ENCODE measurements around the gene CR1. TPM values are rescaled to one million over a fixed set of nuclear protein-coding genes. Genes with fewer than 3 reads are reported as not detected.
"Not testable (repeated sequence)": the region's sequence is repeated elsewhere in the genome, so short reads cannot be mapped to it uniquely, and the experiment has no call there.

CR1 gene
- total RNA-seq, 1 donor from 2014 or later, result not detected

GRCh38 chr1:207575381-207575780 is 79.4 kb downstream of the CR1 start:
- H3K36me3 Mint-ChIP-seq (ENCODE audit: low read depth); H3K4me3 Mint-ChIP-seq; H3K27ac Mint-ChIP-seq; H3K9me3 Mint-ChIP-seq; DNase-seq (ENCODE audit: low spot score); intact Hi-C loops (cut with micrococcal nuclease): not testable (repeated sequence)
- Mint-ChIP-seq H3K27me3 (ENCODE audit: insufficient read depth) (peaks cover 26% of the 10 kb centered on the region), H3K4me1 (ENCODE audit: low read depth) (peaks cover 18% of the 10 kb centered on the region)

GRCh38 chr1:207578796-207579435 is 83.0 kb downstream of the CR1 start:
- Mint-ChIP-seq H3K27me3 (ENCODE audit: insufficient read depth) (peaks cover 28% of the 10 kb centered on the region), H3K27ac (no peak overlapping the region), H3K4me3 (no peak overlapping the region), H3K36me3 (ENCODE audit: low read depth) (no peaks in the 10 kb centered on the region), H3K4me1 (ENCODE audit: low read depth) (peaks cover 9% of the 10 kb centered on the region), H3K9me3 (no peaks in the 10 kb centered on the region)
- intact Hi-C loops (cut with micrococcal nuclease), result no loop called here
- DNase-seq (ENCODE audit: low spot score), result no peak

- no peaks in the 10 kb centered on the region for H3K9me3 Mint-ChIP-seq
- H3K27me3 Mint-ChIP-seq (ENCODE audit: insufficient read depth), result peaks cover 23% of the 10 kb centered on the region
- no peak overlapping the region for H3K27ac Mint-ChIP-seq
- H3K4me3 Mint-ChIP-seq, result no peak overlapping the region
- peaks cover 9% of the 10 kb centered on the region for H3K4me1 Mint-ChIP-seq (ENCODE audit: low read depth)
- no peaks in the 10 kb centered on the region for H3K36me3 Mint-ChIP-seq (ENCODE audit: low read depth)
- DNase-seq (ENCODE audit: low spot score), result peak; percentile 29
- intact Hi-C loops (cut with micrococcal nuclease), result no loop called here
Observed at GRCh38 chr1:207579436-207579799, 83.5 kb downstream of the CR1 start.

- H3K27me3 Mint-ChIP-seq (ENCODE audit: insufficient read depth), result peaks cover 22% of the 10 kb centered on the region
- no peaks in the 10 kb centered on the region for H3K9me3 Mint-ChIP-seq
- no peak overlapping the region for H3K27ac Mint-ChIP-seq
- intact Hi-C loops (cut with micrococcal nuclease), result no loop called here
- H3K4me3 Mint-ChIP-seq, result no peak overlapping the region
- no peak for DNase-seq (ENCODE audit: low spot score)
- no peaks in the 10 kb centered on the region for H3K36me3 Mint-ChIP-seq (ENCODE audit: low read depth)
- peaks cover 9% of the 10 kb centered on the region for H3K4me1 Mint-ChIP-seq (ENCODE audit: low read depth)
Observed at GRCh38 chr1:207581496-207582153, 85.7 kb downstream of the CR1 start.

DNA sequence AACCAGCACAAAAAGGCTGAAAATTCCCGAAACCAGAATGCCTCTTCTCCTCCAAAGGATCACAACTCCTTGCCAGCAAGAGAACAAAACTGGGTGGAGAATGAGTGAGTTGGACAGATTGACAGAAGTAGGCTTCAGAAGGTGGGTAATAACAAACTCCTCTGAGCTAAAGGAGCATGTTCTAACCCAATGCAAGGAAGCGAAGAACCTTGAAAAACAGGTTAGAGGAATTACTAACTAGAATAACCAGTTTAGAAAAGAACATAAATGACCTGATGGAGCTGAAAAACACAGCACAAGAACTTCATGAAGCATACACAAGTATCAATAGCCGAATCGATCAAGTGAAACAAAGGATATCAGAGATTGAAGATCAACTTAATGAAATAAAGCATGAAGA is 93.5 kb downstream of the CR1 start:
- intact Hi-C loops (cut with micrococcal nuclease); H3K4me3 Mint-ChIP-seq; H3K36me3 Mint-ChIP-seq (ENCODE audit: low read depth); H3K27ac Mint-ChIP-seq; H3K9me3 Mint-ChIP-seq; DNase-seq (ENCODE audit: low spot score); H3K4me1 Mint-ChIP-seq (ENCODE audit: low read depth): not testable (repeated sequence)
- H3K27me3 Mint-ChIP-seq (ENCODE audit: insufficient read depth), result peaks cover 25% of the 10 kb centered on the region

DNA sequence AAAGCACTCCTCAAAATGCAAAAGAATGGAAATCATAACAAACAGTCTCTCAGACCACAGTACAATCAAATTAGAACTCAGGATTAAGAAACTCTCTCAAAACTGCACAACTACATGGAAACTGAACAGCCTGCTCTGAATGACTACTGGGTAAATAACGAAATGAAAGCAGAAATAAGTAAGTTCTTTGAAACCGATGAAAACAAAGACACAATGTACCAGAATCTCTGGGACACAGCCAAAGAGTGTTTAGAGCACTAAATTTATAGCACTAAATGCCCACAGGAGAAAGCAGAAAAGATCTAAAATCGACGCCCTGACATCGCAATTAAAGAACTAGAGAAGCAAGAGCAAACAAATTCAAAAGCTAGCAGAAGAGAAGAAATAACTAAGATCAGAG is 95.2 kb downstream of the CR1 start:
- H3K4me3 Mint-ChIP-seq; intact Hi-C loops (cut with micrococcal nuclease); H3K9me3 Mint-ChIP-seq; DNase-seq (ENCODE audit: low spot score); H3K4me1 Mint-ChIP-seq (ENCODE audit: low read depth); H3K36me3 Mint-ChIP-seq (ENCODE audit: low read depth); H3K27ac Mint-ChIP-seq: not testable (repeated sequence)
- peaks cover 31% of the 10 kb centered on the region for H3K27me3 Mint-ChIP-seq (ENCODE audit: insufficient read depth)

DNA sequence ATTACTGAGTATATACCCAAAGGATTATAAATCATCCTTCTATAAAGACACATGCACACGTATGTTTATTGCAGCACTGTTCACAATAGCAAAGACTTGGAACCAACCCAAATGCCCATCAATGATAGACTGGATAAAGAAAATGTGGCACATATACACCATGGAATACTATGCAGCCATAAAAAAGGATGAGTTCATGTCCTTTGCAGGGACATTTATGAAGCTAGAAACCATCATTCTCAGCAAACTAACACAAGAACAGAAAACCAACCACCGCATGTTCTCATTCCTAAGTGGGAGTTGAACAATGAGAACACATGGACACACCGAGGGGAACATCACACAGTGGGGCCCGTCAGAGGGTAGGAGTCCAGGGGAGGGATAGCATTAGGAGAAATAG is 98.1 kb downstream of the CR1 start:
- intact Hi-C loops (cut with micrococcal nuclease); H3K4me1 Mint-ChIP-seq (ENCODE audit: low read depth); H3K4me3 Mint-ChIP-seq; H3K27ac Mint-ChIP-seq; H3K9me3 Mint-ChIP-seq; DNase-seq (ENCODE audit: low spot score); H3K36me3 Mint-ChIP-seq (ENCODE audit: low read depth): not testable (repeated sequence)
- peaks cover 39% of the 10 kb centered on the region for H3K27me3 Mint-ChIP-seq (ENCODE audit: insufficient read depth)

DNA sequence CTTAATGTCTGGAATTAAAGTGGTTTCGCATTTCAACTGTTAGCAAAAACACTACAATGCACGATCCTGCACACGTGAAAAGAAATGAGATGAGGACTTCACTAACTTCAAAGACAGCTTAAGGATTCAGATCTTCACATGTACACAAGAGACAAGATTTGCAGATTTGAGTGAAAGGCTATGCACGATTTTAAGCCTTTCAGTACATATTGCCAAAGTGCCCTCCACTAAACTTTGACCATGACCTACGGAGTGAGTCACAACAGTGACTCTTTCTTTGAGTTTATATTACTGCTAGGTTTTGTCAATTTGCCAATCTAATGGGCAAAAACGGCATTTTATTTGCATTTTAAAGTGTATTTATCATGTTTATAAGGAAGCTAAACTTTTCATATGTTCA is 107.8 kb downstream of the CR1 start:
- Mint-ChIP-seq H3K4me3 (no peak overlapping the region), H3K9me3 (no peaks in the 10 kb centered on the region), H3K27me3 (ENCODE audit: insufficient read depth) (peaks cover 17% of the 10 kb centered on the region), H3K4me1 (ENCODE audit: low read depth) (no peaks in the 10 kb centered on the region), H3K36me3 (ENCODE audit: low read depth) (no peaks in the 10 kb centered on the region), H3K27ac (no peak overlapping the region)
- intact Hi-C loops (cut with micrococcal nuclease), result no loop called here
- DNase-seq (ENCODE audit: low spot score), result no peak

GRCh38 chr1:207605444-207606361 is 109.7 kb downstream of the CR1 start:
- H3K9me3 Mint-ChIP-seq, result no peaks in the 10 kb centered on the region
- no peak for DNase-seq (ENCODE audit: low spot score)
- H3K4me1 Mint-ChIP-seq (ENCODE audit: low read depth), result no peaks in the 10 kb centered on the region
- H3K27me3 Mint-ChIP-seq (ENCODE audit: insufficient read depth), result peaks cover 17% of the 10 kb centered on the region
- H3K36me3 Mint-ChIP-seq (ENCODE audit: low read depth), result no peaks in the 10 kb centered on the region
- no peak overlapping the region for H3K27ac Mint-ChIP-seq
- intact Hi-C loops (cut with micrococcal nuclease), result no loop called here
- no peak overlapping the region for H3K4me3 Mint-ChIP-seq

DNA sequence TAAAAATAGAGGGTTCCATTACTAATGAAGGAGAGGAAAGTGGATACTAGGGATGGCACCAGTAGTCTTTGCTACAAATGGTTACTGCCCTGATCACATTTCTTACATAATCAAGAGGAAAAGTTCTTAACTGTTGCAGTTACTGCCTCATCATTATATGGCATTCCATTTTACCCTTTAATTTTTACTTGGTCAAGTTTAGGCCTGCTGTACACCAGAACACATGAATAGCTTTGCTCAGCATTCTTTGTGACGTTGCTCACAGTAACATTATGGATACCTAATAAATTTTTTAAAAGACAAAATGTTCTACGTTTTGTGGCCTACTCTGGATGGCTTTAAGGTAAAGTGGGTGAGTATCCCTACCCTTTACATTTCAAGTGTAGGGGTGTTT is 110.4 kb downstream of the CR1 start:
- intact Hi-C loops (cut with micrococcal nuclease), result no loop called here
- H3K4me1 Mint-ChIP-seq (ENCODE audit: low read depth), result no peaks in the 10 kb centered on the region
- H3K27me3 Mint-ChIP-seq (ENCODE audit: insufficient read depth), result peaks cover 15% of the 10 kb centered on the region
- no peaks in the 10 kb centered on the region for H3K9me3 Mint-ChIP-seq
- no peaks in the 10 kb centered on the region for H3K36me3 Mint-ChIP-seq (ENCODE audit: low read depth)
- no peak for DNase-seq (ENCODE audit: low spot score)
- no peak overlapping the region for H3K27ac Mint-ChIP-seq
- H3K4me3 Mint-ChIP-seq, result no peak overlapping the region

GRCh38 chr1:207612762-207613161 is 116.8 kb downstream of the CR1 start:
- intact Hi-C loops (cut with micrococcal nuclease), result no loop called here
- Mint-ChIP-seq H3K36me3 (ENCODE audit: low read depth) (no peaks in the 10 kb centered on the region), H3K4me3 (no peak overlapping the region), H3K9me3 (no peaks in the 10 kb centered on the region), H3K27me3 (ENCODE audit: insufficient read depth) (peaks cover 4% of the 10 kb centered on the region), H3K4me1 (ENCODE audit: low read depth) (no peaks in the 10 kb centered on the region), H3K27ac (no peak overlapping the region)
- no peak for DNase-seq (ENCODE audit: low spot score)

GRCh38 chr1:207619871-207620542 is 124.0 kb downstream of the CR1 start:
- H3K9me3 Mint-ChIP-seq, result no peaks in the 10 kb centered on the region
- H3K27ac Mint-ChIP-seq, result no peak overlapping the region
- intact Hi-C loops (cut with micrococcal nuclease), result loop anchor here (2.0 kb wide), 1 partner anchor 79 kb away; no protein-coding TSS in a partner anchor
- H3K36me3 Mint-ChIP-seq (ENCODE audit: low read depth), result no peaks in the 10 kb centered on the region
- no peak for DNase-seq (ENCODE audit: low spot score)
- peaks cover 20% of the 10 kb centered on the region for H3K27me3 Mint-ChIP-seq (ENCODE audit: insufficient read depth)
- H3K4me1 Mint-ChIP-seq (ENCODE audit: low read depth), result no peaks in the 10 kb centered on the region
- H3K4me3 Mint-ChIP-seq, result no peak overlapping the region

- H3K4me1 Mint-ChIP-seq (ENCODE audit: low read depth), result no peaks in the 10 kb centered on the region
- intact Hi-C loops (cut with micrococcal nuclease), result loop anchor here (2.0 kb wide), 1 partner anchor 78 kb away; no protein-coding TSS in a partner anchor
- H3K27me3 Mint-ChIP-seq (ENCODE audit: insufficient read depth), result peaks cover 20% of the 10 kb centered on the region
- H3K36me3 Mint-ChIP-seq (ENCODE audit: low read depth), result no peaks in the 10 kb centered on the region
- H3K27ac Mint-ChIP-seq, result no peak overlapping the region
- no peak for DNase-seq (ENCODE audit: low spot score)
- H3K4me3 Mint-ChIP-seq, result no peak overlapping the region
- no peaks in the 10 kb centered on the region for H3K9me3 Mint-ChIP-seq
Observed at GRCh38 chr1:207620543-207620893, 124.6 kb downstream of the CR1 start.
